Activated naive CD4-positive, alpha-beta T cell treated with anti-CD3 and anti-CD28 coated beads, Interleukin-2, amount 50 U/mL, for 72 hours (primary cell): Measurements from ENCODE around the gene RIN3. TPM values are rescaled to one million over a fixed set of nuclear protein-coding genes. Genes with fewer than 3 reads are reported as not detected.
A peak's percentile ranks its signal among the peaks of the same experiment; 100 is the strongest.

Experiments used
- ATAC-seq, 2 donors: fragments of 150-1000 bp; cut with Tn5 transposase; 2 replicates each; pipeline ENCODE4 v1.10.0; 2021; ENCODE audit warnings: mild to moderate bottlenecking in 2 of 2, moderate library complexity in 2 of 2
- DNase-seq, 2 donors: peaks; one replicate each; pipeline ENCODE4 v3.0.0; 2021 to 2022; ENCODE audit warnings: low spot score in 2 of 2
- H3K27ac Mint-ChIP-seq, 2 donors: one replicate each; pipeline ENCODE4 v1.8.0; 2022; ENCODE audit warnings: mild to moderate bottlenecking in 2 of 2, mixed read lengths in 2 of 2
- H3K36me3 Mint-ChIP-seq, 2 donors: one replicate each; pipeline ENCODE4 v1.8.0; 2022; ENCODE audit warnings: mixed read lengths in 2 of 2
- H3K9me3 Mint-ChIP-seq, 2 donors: one replicate each; pipeline ENCODE4 v1.8.0; 2022; ENCODE audit warnings: mixed read lengths in 2 of 2
- total RNA-seq, 2 donors: library from RNA; stranded (reverse); gene quantifications; one replicate each; pipeline ENCODE4 v1.2.3, GENCODE V29; 2022

Gene RIN3, protein sequence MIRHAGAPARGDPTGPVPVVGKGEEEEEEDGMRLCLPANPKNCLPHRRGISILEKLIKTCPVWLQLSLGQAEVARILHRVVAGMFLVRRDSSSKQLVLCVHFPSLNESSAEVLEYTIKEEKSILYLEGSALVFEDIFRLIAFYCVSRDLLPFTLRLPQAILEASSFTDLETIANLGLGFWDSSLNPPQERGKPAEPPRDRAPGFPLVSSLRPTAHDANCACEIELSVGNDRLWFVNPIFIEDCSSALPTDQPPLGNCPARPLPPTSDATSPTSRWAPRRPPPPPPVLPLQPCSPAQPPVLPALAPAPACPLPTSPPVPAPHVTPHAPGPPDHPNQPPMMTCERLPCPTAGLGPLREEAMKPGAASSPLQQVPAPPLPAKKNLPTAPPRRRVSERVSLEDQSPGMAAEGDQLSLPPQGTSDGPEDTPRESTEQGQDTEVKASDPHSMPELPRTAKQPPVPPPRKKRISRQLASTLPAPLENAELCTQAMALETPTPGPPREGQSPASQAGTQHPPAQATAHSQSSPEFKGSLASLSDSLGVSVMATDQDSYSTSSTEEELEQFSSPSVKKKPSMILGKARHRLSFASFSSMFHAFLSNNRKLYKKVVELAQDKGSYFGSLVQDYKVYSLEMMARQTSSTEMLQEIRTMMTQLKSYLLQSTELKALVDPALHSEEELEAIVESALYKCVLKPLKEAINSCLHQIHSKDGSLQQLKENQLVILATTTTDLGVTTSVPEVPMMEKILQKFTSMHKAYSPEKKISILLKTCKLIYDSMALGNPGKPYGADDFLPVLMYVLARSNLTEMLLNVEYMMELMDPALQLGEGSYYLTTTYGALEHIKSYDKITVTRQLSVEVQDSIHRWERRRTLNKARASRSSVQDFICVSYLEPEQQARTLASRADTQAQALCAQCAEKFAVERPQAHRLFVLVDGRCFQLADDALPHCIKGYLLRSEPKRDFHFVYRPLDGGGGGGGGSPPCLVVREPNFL
- 10 to 100 TPM; 21.1 to 27.9 TPM for total RNA-seq

DNA sequence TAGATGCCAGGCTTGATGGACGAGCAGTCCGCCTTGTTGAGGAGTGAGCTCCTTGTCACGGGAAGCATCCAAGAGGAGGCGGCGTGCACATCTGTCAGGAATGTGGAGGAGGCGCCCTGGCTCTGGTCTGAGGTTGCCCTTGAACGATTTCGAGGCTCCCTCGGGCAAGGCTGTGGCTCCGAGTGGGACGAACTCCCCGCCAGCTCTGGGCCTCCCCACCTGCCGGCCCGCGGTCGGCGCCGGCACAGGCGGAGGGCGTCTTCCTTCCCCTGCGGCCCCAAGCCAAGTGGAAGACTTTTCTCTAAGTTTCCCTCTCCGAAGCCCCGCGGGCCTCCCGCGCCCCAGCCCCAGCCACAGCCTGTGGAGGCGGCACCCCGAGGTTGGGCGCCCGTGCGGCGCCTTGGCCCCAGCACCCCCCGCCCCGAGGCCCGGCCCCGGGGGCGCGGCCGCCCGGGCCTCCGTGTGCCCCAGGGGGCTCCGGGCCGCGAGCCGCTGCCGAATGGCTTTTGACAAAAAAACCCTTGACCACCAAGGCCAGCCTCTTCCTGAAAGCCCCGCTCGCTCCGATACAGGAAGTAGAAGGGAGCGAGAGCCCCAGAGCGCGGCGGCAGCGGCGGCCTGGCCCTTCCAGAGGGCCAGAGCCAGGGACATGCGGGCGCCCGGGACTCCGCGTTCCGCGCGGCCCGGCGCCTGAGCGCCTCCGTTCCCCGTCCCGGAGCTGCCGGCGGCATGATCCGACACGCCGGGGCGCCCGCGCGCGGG is at the start of gene RIN3:
Gene RIN3 (plus strand): TSS at position 578 of the 762 bp plus-strand sequence. CDS start 152 bp downstream, at position 730.
- ATAC-seq (peak; percentile 69 to 78), DNase-seq (peak; percentile 51 to 61)
- Mint-ChIP-seq H3K27ac (peak within 1 kb of the TSS; percentile 41 to 60), H3K36me3 (peaks cover 0 to 5% of the 10 kb centered on the region in 2 donors), H3K9me3 (no peaks in the 10 kb centered on the region)

DNA sequence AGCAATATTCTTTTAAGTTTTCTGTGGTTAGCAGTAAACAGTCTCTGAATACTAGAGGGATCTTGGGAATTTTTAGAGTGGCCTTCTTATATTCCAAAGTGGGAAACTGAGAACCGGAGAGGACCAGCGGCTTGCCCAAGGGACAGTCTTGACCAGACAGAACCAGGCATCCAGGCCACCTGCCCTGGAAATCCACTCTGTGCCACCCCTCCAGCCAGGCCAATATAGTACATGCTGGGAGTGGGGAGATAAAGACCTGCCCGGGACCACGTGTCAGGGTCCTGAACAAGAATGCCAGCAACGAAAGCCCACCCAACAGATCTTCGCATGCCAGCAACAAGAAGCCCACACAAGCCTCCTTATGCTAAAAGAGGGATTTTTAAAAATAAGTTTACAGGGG is 49.4 kb upstream of the RIN3 start:
- H3K36me3 Mint-ChIP-seq: peaks cover 8 to 9% of the 10 kb centered on the region in 2 donors

DNA sequence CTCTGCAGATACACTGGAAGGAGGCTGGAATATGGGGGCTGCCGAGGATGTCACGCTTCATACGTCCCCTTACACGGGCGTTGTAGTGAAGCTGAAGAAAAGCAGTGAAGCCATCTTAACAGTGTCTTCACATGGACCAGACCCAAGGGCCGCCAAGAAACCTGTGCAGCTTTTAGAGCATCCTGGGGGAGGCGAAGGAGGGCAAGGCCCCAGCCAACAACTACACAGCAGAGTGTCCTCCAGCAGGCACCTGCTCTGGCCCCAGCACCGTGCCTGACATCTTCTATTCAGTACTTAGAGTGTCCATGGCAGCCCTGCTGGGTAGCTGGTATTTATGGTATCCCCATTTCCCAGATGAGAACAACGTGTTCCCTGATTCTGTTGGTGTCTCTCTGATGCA is 48.9 kb upstream of the RIN3 start:
- ATAC-seq (no peak), DNase-seq (no peak)
- peaks cover 0 to 5% of the 10 kb centered on the region in 2 donors for H3K9me3 Mint-ChIP-seq
- H3K36me3 Mint-ChIP-seq: peaks cover 8 to 9% of the 10 kb centered on the region in 2 donors
- H3K27ac Mint-ChIP-seq: no peak overlapping the region

More for the DNA sequence above, 49.4 kb upstream of the RIN3 start:
- H3K9me3 Mint-ChIP-seq: peaks cover 0 to 5% of the 10 kb centered on the region in 2 donors
- ATAC-seq (no peak), DNase-seq (no peak)
- no peak overlapping the region for H3K27ac Mint-ChIP-seq

DNA sequence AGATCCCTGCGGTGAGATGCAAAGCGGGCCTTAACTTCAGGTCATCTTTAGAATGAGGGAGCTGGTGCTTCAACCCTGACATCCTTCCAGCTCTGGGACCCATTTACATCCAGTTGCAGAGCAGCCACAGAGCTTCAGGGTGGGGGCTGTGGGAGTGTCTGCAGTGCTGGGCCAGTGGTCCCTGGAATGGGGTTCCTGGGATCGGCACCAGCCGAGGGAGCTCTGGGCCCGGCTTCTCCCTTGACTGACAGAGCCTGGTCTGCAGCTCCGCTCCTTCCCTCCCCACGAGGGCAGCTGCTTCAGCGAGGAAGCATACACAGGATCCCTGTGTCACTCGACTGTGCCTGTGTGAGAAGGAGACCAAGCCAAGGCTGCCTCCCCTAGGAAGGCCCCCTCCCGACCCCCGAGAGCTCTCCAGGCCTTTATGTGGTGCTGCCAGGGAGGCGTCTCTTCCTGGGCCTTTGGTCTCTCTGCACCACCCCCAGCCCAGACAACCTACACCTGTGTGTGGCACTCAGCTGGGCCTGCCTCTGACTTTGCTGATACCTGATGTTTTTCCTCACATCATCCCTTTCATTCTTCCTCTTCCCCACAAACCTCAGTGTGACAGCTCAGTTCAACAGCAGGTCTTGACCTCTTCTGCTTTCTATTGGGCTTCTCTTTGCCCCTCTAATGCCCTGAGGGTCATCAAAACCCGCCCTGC is 48.1 kb upstream of the RIN3 start:
- Mint-ChIP-seq H3K36me3 (peaks cover 8 to 9% of the 10 kb centered on the region in 2 donors), H3K27ac (peak overlapping the region in 1 of 2 donors; percentile 19), H3K9me3 (peaks cover 0 to 11% of the 10 kb centered on the region in 2 donors)
- no peak for DNase-seq
- no peak for ATAC-seq

DNA sequence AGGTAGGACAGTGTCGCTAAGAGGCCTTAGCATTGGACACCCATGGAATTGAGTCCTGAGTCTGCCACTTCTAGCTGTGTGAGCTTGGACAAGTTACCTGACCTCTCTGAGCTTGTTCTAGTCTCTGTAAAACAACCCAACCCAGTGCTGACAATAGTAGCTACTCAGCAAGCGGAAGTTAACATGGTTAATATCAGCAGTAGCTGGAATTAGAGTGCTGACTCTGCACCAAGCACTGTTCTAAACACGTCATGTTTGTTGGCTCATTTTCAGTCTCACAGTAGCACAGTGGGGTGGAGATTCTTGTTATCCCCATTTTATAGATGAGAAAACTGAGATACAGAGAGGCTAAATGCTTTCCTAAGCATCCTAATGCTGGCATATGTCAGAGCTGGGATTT is 47.5 kb upstream of the RIN3 start:
- Mint-ChIP-seq H3K27ac (peak overlapping the region in 1 of 2 donors; percentile 19), H3K36me3 (peaks cover 8 to 9% of the 10 kb centered on the region in 2 donors), H3K9me3 (peaks cover 0 to 11% of the 10 kb centered on the region in 2 donors)
- DNase-seq (no peak), ATAC-seq (no peak)

DNA sequence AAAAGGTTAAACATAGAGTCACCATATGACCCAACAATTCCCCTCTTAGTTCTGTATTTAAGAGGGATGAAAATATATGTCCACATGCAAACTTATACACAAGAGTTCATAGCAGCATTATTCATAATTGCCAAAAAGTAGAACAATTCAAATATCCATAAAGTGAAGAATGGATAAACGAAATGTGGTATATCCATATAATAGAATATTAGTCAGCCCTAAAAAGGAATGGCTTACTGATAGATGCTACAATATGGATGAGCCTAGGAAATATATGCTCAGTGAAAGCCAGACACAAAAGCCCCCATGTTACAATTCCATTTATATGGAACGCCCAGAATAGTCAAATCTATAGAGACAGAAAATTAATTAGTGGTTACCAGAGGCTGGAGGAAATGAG is 44.1 kb upstream of the RIN3 start:
- H3K27ac Mint-ChIP-seq: no peak overlapping the region
- H3K9me3 Mint-ChIP-seq: peaks cover 0 to 11% of the 10 kb centered on the region in 2 donors
- ATAC-seq (no peak), DNase-seq (no peak)
- H3K36me3 Mint-ChIP-seq: peaks cover 8 to 9% of the 10 kb centered on the region in 2 donors

DNA sequence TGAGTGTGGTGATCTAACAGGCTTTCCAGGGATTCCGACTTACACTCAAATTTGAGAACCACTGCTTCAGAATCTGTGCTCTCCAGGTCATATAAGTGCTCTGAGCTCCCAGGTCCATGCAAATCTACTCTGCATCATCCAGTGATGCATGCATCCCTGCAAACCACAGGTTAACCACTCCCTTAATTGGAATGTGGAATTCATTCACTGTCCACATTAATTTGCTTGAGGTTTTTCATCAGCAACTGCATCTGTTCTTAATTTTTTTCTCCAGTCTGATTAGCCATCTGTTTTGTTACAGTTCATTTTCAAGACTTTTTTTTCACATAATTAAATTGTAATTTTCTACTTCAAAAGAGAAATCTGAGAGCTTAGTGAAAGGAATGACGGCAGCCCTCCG is 43.4 kb upstream of the RIN3 start:
- no peak for DNase-seq
- Mint-ChIP-seq H3K9me3 (peaks cover 0 to 11% of the 10 kb centered on the region in 2 donors), H3K27ac (no peak overlapping the region), H3K36me3 (peaks cover 8 to 9% of the 10 kb centered on the region in 2 donors)
- ATAC-seq: no peak

DNA sequence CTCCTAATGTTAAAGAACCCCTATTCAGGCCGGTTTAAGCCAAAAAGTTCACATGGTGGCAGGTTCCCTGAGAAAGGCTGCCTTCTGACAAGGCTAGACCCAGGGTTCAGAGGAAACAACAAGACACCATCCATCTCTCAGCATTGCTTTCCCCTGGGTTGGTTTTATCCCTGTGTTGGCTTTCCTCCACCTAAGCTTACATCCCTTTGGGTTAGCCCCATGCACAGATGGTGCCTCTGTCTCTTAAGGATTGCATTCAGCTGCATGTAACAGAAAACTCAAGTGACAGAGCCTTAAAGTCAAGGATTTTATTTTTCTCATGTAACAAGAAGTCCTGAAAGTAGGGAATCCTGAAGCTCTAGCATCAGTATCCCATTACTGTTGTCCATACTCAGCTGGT is 42.8 kb upstream of the RIN3 start:
- H3K9me3 Mint-ChIP-seq: peaks cover 0 to 11% of the 10 kb centered on the region in 2 donors
- no peak overlapping the region for H3K27ac Mint-ChIP-seq
- DNase-seq: no peak
- H3K36me3 Mint-ChIP-seq: peaks cover 8 to 9% of the 10 kb centered on the region in 2 donors
- ATAC-seq: no peak

DNA sequence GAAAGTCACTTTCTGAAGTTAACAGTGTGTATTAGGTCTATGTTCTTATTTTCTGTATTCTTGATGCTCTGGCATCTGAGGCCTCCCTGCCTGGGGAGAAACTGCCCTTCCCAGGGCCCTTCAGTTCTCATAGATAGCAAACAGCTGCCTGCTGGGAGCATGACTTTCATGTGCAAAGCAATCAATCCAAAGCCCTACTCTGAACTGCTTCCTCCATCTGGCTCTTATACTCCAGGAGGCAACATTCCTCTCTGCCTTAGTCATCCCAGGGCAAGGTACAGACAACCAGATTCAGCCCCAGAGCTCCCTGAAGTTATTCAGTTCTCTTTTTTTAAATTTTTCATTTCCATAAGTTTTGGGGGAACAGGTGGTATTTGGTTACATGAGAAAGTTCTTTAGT is 41.7 kb upstream of the RIN3 start:
- no peak overlapping the region for H3K27ac Mint-ChIP-seq
- peaks cover 7 to 8% of the 10 kb centered on the region in 2 donors for H3K36me3 Mint-ChIP-seq
- peaks cover 0 to 11% of the 10 kb centered on the region in 2 donors for H3K9me3 Mint-ChIP-seq
- ATAC-seq (no peak), DNase-seq (no peak)

DNA sequence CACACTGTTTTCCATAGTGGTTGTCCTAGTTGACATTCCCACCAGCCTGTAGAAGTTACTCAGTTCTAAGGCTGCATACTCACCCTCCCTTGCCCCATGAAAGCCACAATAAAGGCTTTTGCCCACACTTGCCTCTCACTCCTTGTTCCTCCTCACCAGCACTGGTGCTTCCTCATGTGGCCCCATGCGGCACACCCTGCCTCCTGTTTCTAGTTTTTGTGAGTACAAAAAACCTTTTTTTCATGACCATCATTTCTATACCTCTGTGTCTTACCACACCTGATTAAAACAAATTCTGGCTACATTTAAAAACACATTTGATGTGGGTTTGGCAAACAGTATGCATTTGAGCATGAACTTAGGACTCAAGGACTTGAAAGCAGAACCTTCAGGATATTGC is 40.7 kb upstream of the RIN3 start:
- DNase-seq (no peak), ATAC-seq (peak; percentile 26 to 76)
- H3K27ac Mint-ChIP-seq: no peak overlapping the region
- H3K36me3 Mint-ChIP-seq: no peaks in the 10 kb centered on the region
- H3K9me3 Mint-ChIP-seq: peaks cover 0 to 5% of the 10 kb centered on the region in 2 donors

DNA sequence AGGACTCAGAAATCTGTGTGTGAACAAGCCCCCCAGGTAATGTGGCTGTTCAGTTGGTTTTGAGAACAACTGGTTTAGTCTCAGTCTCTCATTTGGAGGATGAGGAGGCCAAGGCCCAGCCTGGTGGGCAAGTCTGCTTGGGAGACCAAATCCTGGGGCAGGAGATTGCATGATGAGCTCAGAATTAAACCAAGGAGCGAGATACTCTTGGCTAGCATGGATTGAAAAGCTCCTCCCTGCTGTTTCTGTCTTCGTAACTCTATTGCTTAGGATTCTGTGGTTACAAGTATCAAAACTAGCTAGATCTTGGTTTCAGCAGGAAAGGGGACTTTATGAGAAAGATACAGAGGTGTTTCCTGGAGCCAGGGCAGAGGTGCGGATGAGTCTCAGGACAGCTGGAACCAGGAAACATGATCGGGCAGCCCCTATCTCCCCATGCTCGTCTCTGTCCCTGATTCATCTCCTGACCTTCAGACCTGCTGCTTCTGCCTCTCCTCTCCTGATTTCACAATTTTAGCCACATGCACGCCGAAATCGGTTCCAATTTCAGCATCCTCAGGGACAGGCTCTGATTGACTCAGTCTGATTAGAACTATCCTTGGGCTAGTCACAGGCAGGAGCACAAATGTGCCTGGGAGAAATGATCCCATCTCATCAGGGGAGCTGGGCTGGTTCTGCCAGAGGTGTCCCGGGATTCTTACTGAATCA is 40.2 kb upstream of the RIN3 start:
- H3K9me3 Mint-ChIP-seq: peaks cover 0 to 5% of the 10 kb centered on the region in 2 donors
- no peaks in the 10 kb centered on the region for H3K36me3 Mint-ChIP-seq
- no peak overlapping the region for H3K27ac Mint-ChIP-seq
- DNase-seq (no peak), ATAC-seq (peak in 1 of 2 donors; percentile 54)

DNA sequence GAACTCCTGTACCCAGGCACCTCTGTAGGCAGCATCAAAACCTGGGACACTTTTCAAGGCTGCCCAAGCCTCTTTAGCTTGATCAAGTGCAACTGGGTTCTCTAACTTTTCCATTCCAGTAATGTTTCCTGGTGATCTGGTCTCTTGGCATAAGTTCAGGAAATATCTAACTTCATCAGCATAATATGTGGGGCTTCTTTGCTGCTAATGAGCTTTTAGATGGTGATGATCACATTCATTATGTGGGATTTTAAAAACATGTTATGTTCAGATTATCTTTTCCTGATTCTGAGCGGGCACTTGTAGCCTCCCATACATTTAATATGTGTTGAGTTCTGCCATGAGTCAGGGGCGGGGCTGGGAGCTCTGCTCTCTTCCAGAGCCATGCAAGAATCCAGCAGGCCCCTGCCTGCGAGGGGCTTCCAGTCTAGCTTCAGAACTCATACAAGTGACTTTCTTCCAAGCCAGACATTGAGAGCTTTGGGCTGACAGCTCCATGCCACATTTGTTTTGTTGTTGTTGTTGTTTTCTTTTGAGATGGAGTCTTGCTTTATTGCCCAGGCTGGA is 39.5 kb upstream of the RIN3 start:
- Mint-ChIP-seq H3K36me3 (no peaks in the 10 kb centered on the region), H3K27ac (no peak overlapping the region)
- ATAC-seq: no peak

DNA sequence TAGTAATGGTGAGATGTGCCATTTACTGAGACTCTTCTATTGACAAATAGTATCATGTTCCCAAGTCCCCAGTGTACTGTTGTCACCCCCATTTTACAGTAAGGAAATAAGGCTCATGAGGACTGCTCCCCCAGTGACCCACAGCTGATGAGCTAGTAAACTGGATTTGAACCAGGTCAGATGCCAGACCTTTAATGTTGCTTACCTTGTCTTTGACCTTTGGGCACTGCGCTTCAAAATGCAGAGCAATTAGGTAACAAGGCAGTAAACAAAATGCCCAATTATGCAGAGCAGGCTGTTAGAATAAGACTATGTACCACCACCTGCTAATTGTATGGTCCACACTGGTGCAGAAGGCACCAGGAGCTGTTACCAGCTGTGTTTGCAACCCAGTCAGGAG is 38.5 kb upstream of the RIN3 start:
- ATAC-seq (no peak), DNase-seq (no peak)
- Mint-ChIP-seq H3K36me3 (no peaks in the 10 kb centered on the region), H3K9me3 (peaks cover 3% of the 10 kb centered on the region in 2 donors), H3K27ac (peak overlapping the region in 1 of 2 donors; percentile 33)

More for the DNA sequence above, 39.5 kb upstream of the RIN3 start:
- H3K9me3 Mint-ChIP-seq: peaks cover under 1 to 5% of the 10 kb centered on the region in 2 donors
- no peak for DNase-seq

DNA sequence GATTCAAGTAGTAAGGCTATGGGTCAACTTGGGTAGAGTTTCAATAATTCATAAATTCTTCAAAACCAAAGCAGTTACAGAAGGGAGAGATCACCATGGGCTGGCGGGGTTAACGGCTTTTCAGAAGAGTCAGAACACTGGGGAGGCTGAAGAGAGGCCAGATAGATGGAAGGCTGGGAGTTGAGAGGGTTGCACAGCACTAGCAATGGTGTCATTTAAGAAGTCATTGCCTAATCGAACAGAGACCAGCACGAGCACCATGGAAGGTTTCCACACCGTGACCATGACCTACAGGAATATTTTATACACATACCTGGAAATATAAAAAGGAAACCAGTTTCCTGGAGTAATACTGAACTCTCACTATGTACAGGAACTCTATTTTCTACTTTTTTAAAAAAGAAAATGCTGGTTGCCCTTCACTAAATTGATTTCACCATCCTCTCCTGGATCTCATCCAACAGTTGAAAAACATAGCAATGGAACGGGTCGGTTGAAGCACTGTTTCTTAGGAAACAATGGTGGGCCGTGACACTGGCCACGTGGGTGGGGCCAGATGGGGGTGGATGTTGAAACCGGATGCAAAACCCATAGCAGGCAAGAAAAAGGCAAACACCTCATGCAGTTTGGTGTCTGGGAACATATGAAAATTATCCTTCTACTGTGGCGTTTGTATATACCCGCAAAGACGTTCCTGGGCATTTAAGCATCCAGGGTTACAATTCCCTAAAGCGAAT is 38.0 kb upstream of the RIN3 start:
- ATAC-seq (no peak), DNase-seq (no peak)
- Mint-ChIP-seq H3K36me3 (no peaks in the 10 kb centered on the region), H3K9me3 (peaks cover 1 to 3% of the 10 kb centered on the region in 2 donors), H3K27ac (peak overlapping the region in 1 of 2 donors; percentile 33)
